ENCODE results near the gene KIF26A. TPM values are rescaled to one million over a fixed set of nuclear protein-coding genes. Genes with fewer than 3 reads are reported as not detected.

Gene KIF26A
- total and polyA plus RNA-seq, 2 experiments from 2014 or later: 3.5 to 5.0 TPM

GRCh38 chr14:104201063-104201462 is 62.7 kb downstream of the KIF26A start:
- no peaks in the 10 kb centered on the region for H4K20me1 ChIP-seq (ENCODE audit: insufficient read depth, poor library complexity, severe bottlenecking)
- no peaks in the 10 kb centered on the region for H3K9me3 ChIP-seq (ENCODE audit: low read depth)
- H3K79me2 ChIP-seq: no peaks in the 10 kb centered on the region
- H3K4me2 ChIP-seq: no peak overlapping the region
- TF ChIP-seq, protein P1, sequence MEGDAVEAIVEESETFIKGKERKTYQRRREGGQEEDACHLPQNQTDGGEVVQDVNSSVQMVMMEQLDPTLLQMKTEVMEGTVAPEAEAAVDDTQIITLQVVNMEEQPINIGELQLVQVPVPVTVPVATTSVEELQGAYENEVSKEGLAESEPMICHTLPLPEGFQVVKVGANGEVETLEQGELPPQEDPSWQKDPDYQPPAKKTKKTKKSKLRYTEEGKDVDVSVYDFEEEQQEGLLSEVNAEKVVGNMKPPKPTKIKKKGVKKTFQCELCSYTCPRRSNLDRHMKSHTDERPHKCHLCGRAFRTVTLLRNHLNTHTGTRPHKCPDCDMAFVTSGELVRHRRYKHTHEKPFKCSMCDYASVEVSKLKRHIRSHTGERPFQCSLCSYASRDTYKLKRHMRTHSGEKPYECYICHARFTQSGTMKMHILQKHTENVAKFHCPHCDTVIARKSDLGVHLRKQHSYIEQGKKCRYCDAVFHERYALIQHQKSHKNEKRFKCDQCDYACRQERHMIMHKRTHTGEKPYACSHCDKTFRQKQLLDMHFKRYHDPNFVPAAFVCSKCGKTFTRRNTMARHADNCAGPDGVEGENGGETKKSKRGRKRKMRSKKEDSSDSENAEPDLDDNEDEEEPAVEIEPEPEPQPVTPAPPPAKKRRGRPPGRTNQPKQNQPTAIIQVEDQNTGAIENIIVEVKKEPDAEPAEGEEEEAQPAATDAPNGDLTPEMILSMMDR (IDR thresholded peaks at IDR 0.05; ENCODE audit: poor library complexity): no peak
- TF ChIP-seq EZH2phosphoT487 (IDR thresholded peaks at IDR 0.05; ENCODE audit: low read depth, severe bottlenecking, unreplicated experiment) (no peak), EZH2 (IDR thresholded peaks at IDR 0.05; ENCODE audit: borderline replicate concordance) (no peak)
- H3K9me2 ChIP-seq (replicated peaks; ENCODE audit: insufficient read depth): no peaks in the 10 kb centered on the region
- peaks cover 5% of the 10 kb centered on the region for H3K4me1 ChIP-seq (ENCODE audit: insufficient read depth)
- DNase-seq (ENCODE audit: low spot score): no peak
- 98% methylated on average over 13 of the region's 13 CpGs for WGBS (ENCODE audit: low lambda C conversion rate, missing lambda C conversion rate)
- H3K36me3 ChIP-seq (replicated peaks; ENCODE audit: insufficient read depth, low read depth): no peaks in the 10 kb centered on the region
- no peak overlapping the region for H3K27ac ChIP-seq
- H3K4me3 ChIP-seq: no peak overlapping the region
- no peak overlapping the region for H2AFZ ChIP-seq
- no peaks in the 10 kb centered on the region for H3K27me3 ChIP-seq

- Histone ChIP-seq H3K9me2 (replicated peaks; ENCODE audit: insufficient read depth) (no peaks in the 10 kb centered on the region), H3K79me2 (no peaks in the 10 kb centered on the region), H4K20me1 (ENCODE audit: insufficient read depth, poor library complexity, severe bottlenecking) (no peaks in the 10 kb centered on the region), H3K4me2 (no peak overlapping the region), H2AFZ (no peak overlapping the region), H3K27ac (no peak overlapping the region), H3K27me3 (no peaks in the 10 kb centered on the region), H3K4me3 (no peak overlapping the region), H3K36me3 (replicated peaks; ENCODE audit: insufficient read depth, low read depth) (no peaks in the 10 kb centered on the region), H3K9me3 (ENCODE audit: low read depth) (no peaks in the 10 kb centered on the region), H3K4me1 (ENCODE audit: insufficient read depth) (peaks cover 3% of the 10 kb centered on the region)
- no peak for DNase-seq (ENCODE audit: low spot score)
- WGBS (ENCODE audit: low lambda C conversion rate, missing lambda C conversion rate): 98% methylated on average over 5 of the region's 9 CpGs
- TF ChIP-seq EZH2phosphoT487 (IDR thresholded peaks at IDR 0.05; ENCODE audit: low read depth, severe bottlenecking, unreplicated experiment) (no peak), EZH2 (IDR thresholded peaks at IDR 0.05; ENCODE audit: borderline replicate concordance) (no peak)
- TF ChIP-seq, protein P1 (IDR thresholded peaks at IDR 0.05; ENCODE audit: poor library complexity): no peak
Measured at GRCh38 chr14:104201496-104201895, 63.1 kb downstream of the KIF26A start.

GRCh38 chr14:104202259-104203070 is 64.1 kb downstream of the KIF26A start:
- Histone ChIP-seq H3K9me3 (ENCODE audit: low read depth) (no peaks in the 10 kb centered on the region), H3K4me1 (ENCODE audit: insufficient read depth) (peaks cover 5% of the 10 kb centered on the region)

More at GRCh38 chr14:104202259-104203070, 64.1 kb downstream of the KIF26A start:
- Histone ChIP-seq H2AFZ (no peak overlapping the region), H3K36me3 (replicated peaks; ENCODE audit: insufficient read depth, low read depth) (no peaks in the 10 kb centered on the region), H3K27ac (no peak overlapping the region), H3K79me2 (no peaks in the 10 kb centered on the region), H3K4me3 (no peak overlapping the region), H3K4me2 (no peak overlapping the region), H4K20me1 (ENCODE audit: insufficient read depth, poor library complexity, severe bottlenecking) (no peaks in the 10 kb centered on the region), H3K27me3 (no peaks in the 10 kb centered on the region), H3K9me2 (replicated peaks; ENCODE audit: insufficient read depth) (no peaks in the 10 kb centered on the region)
- TF ChIP-seq, protein P1 (IDR thresholded peaks at IDR 0.05; ENCODE audit: poor library complexity): no peak
- WGBS (ENCODE audit: low lambda C conversion rate, missing lambda C conversion rate): 77% methylated on average over 27 of the region's 27 CpGs
- no peak for DNase-seq (ENCODE audit: low spot score)

Data from hepatocyte (in vitro differentiated cells).